GM18868 (cell line): ENCODE measurements around the gene SH3PXD2B.
A peak's percentile ranks its signal among the peaks of the same experiment; 100 is the strongest.
"Not testable (repeated sequence)": the region's sequence is repeated elsewhere in the genome, so short reads cannot be mapped to it uniquely, and the experiment has no call there.

Source experiments
- ATAC-seq: cut with Tn5 transposase; IDR thresholded peaks from one replicate; pipeline ENCODE4 v1.9.1; 2021; ENCODE audit warnings: mild to moderate bottlenecking, moderate library complexity; ENCODE audit not compliant: unreplicated experiment

The SH3PXD2B gene

DNA sequence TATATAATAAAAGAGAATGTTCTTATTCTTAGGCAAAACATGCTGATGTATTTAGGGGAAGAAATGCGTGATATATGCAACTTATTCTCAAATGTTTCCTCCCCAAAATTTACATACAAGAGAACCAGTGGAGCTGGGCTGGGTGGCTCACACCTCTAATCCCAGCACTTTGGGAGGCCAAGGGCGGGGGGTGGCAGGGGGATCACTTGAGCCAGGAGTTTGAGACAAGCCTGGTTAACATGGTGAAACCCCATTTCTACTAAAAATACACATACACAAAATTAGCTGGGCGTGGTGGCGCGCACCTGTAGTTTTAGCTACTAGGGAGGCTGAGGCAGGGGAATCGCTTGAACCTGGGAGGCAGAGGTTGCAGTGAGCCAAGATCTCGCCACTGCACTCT, 143.3 kb downstream of the SH3PXD2B start:
- no peak for ATAC-seq

DNA sequence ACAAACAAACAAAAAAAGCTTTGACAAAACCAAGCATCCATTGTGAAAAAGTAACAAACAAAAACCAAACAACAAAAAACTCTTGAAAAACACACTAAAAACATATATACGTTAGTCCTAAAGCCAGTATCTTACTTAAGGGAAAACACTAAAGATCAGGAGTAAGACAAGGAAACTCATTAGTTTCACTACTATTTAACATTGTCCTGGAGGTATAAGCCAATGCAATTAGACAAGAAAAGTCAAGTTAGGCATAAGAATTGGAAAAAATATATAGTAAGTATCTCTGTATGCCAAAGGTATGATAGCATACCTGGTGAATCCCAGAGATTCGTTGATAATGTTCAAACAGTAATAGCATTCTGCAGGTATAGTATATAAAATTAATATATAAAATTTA, 148.9 kb downstream of the SH3PXD2B start:
- ATAC-seq = no peak

DNA sequence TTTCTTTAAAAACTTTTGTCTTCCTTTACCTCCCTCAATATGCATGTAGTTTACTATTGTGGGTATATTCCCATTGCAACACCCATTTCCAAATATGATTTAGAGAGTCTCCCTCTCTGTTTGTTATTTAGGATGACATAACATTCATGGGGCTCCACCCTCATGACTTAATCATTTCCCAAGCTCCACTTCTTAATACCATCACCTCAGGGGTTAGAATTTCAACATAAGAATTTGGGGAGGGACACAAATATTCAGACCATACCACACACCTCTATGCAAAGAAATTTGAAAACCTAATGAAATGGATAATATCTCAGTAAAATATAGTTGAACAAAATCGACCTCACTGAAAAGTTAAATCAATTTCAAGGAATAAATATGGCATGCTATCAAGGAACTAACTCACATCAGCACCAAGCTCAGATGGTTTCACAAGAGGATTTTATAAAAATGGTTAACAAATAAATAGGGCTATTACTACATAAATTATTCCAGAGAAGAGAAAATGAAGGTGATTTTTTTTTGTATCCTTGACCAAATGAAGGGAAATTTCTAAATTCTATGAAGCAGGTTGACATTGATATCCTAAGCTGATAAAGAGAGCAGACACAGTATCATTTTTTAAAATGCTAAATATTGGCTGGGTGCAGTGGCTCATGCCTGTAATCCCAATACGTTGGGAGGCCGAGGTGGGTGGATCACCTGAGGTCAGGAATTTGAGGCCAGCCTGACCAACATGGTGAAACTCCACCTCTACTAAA, 150.6 kb downstream of the SH3PXD2B start:
- no peak for ATAC-seq

DNA sequence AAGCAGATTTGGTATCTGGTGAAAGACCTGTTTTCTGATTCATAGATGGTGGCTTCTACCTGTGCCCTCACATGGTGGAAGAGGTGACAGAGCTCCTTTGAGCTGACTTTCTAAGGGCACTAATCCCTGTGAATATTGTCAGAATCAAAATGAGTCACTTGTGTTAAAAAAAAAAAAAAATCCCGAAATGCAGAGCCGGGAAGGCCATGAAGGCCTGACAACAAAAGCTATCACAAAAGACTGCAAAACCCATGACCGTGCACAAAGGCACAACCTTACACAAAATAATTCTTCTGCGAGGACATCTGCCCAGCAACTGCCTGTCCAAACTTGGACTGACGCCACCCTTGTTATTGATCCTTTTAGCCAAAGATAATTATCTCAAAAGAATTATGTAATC, 151.2 kb downstream of the SH3PXD2B start:
- ATAC-seq = no peak

DNA sequence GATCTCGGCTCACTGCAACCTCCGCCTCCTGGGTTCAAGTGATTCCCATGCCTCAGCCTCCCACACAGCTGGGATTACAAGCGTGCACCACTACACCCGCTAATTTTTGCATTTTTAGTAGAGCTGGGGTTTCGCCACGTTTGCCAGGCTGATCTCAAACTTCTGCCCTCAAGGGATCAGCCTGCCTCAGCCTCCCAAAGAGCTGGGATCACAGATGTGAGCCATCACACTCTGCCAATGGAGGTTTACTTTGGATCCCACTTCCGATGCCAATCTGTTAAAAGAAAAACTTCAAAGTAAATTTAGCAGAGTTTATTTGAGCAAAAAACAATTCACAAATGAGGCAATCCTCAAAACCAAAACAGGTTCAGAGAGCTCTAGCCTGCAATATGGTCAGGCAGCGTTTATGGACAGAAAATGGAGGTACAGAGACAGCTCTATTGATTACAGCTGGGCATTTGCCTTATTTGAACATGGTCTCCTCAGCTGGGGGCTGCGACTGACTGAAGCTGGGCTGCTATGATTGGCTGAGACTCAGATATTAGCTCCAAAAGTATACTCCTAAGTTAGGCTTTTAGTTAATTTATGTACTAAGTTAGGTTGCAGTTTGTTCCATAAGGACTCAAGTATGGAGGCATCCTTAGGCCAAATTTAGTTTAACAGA, 152.1 kb downstream of the SH3PXD2B start:
- ATAC-seq = no peak

DNA sequence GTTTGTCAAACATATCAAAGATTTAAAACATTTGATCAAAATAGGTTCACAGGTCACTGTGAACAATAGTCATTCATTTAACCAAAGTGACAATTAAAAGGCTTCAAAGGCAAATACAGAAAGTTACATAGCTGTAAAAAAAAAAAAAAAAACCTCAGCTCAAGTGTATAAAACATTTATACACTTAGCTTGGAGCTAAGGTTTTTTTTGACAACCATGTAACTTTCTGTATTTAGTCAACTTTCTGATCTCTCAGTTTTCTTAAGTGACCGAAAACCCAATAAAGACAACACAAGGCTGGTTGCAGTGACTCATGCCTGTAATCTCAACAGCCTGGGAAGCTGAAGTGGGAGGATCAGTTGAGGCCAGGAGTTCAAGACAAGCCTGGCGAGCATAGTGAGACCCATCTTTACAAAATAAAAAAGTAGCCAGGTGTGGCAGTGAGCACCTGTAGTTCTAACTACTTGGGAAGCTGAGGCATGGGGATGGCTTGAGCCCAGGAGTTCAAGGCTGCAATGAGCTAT, 154.3 kb downstream of the SH3PXD2B start:
- ATAC-seq = peak; percentile 51

DNA sequence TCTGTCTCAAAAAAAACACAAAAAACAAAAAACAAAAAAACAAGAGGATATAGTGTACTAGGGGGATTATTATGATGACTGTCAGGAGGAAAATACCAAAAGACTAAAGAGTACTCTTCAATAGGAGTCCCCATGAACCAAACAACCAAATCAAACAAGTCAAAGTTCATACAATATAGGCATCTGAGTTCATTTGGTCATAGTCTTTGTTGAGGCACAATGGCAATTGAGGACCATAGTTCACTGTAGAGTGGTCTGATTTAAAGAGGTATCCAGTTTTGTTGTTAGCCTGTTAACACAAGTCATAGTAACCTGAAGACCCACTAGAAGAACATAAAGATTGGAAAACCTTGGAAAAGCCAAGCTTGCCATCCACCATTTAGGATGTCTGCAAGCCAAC, 159.5 kb downstream of the SH3PXD2B start:
- no peak for ATAC-seq

DNA sequence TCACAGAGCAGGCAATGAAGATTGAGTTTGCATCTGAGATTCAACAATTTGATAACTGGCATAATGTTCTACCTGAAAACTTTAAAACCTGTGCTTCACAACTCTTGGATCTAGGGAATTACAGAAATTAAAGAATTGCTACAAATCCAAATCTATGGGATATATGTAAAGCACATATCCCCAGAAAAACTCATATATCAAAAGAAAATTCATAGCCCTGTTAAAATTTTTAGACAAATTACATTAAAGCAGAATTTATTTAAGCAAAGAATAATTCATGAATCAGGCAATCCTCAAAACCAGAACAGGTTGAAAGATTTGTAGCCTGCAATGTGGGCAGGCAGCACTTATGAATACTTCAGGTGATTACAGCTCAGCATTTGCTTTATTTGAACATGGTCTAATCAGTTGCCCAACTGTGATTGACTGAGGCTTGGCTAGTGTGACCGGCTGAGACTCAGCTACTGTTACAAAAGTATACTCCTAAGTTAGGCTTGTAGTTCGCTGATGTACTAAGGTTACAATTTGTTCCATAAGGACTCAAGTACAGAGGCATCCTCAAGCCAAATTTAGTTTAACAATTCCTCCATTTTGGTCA, 160.5 kb downstream of the SH3PXD2B start:
- ATAC-seq = no peak

DNA sequence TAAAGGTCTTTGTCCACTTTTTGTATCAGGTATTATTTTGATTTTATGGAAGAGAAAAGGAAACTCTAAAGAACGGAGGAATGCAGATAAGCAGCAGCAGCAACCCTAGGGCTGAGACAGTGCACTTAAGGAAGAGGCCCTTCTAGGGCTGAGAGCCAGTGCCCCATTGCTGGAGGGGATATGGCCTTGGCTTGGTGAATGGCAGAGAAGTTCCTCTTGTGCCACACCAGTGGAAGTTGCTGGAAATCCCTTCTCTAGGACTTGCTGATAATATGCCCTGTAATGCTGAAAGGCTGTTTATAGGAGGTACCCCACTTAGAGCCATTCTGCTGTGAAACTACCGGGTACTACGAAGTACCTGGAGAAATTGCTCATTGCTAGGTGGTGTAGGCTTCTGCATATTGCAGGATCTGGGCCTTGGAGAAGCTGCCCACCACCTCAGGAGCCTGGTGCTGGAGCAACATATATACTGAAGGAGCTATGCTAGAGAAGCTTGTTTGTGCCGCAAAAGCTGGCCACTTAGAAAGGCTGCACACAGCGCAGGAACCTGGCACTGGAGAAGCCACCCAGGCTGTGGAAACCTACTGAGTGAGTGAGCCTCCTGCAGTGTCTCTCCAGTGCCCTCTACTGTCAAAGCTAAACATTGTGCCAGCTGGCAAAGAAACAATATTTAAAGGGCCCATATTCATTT, 161.1 kb downstream of the SH3PXD2B start:
- ATAC-seq = peak; percentile 98

DNA sequence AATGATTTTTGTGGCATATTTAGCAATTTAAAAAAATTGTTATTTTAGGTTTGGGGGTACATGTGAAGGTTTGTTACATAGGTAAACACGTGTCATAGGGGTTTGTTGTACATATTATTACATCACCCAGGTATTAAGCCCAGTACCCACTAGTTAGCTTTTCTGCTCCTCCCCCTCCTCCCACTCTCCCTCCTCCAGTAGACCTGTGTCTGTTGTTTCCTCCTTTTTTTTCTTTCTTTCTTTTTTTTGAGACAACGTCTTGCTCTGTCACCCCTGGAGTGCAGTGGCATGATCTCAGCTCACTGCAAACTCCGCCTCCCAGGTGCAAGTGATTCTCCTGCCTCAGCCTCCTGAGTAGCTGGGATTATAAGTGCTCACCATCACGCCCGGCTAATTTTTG, 162.5 kb downstream of the SH3PXD2B start:
- not testable (repeated sequence) for ATAC-seq

DNA sequence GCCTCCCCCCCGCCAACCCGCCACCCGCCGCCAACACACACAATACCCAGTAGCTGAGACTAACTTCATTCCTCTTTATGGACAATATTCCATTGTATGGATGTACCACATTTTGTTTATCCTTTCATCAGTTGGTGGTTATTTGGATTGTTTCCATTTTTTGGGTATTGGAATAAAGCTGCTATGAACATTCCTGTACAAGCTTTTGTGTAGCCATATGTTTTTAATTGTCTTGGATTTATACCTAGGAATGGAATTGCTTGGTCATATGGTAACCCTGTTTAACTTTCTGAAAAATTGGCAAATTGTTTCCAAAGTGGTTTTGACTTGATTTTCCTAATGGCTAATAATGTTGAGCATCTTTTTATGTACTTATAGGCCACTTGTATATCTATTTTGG, 165.9 kb downstream of the SH3PXD2B start:
- ATAC-seq = no peak

DNA sequence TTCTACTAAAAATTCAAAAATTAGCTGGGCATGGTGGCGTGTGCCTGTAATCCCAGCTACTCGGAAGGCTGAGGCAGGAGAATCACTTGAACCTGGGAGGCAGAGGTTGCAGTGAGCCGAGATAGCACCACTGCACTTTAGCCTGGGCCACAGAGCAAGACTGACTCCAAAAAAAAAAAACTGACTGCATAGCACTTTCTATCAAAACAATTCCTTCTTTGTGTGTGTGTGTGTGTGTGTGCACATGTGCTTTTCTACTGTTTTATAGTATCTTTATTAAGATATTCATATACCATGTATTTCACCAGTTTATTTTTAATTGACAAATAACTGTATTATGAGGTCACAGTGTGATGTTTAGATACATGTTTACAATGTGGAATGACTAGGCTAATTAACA, 167.2 kb downstream of the SH3PXD2B start:
- not testable (repeated sequence) for ATAC-seq

DNA sequence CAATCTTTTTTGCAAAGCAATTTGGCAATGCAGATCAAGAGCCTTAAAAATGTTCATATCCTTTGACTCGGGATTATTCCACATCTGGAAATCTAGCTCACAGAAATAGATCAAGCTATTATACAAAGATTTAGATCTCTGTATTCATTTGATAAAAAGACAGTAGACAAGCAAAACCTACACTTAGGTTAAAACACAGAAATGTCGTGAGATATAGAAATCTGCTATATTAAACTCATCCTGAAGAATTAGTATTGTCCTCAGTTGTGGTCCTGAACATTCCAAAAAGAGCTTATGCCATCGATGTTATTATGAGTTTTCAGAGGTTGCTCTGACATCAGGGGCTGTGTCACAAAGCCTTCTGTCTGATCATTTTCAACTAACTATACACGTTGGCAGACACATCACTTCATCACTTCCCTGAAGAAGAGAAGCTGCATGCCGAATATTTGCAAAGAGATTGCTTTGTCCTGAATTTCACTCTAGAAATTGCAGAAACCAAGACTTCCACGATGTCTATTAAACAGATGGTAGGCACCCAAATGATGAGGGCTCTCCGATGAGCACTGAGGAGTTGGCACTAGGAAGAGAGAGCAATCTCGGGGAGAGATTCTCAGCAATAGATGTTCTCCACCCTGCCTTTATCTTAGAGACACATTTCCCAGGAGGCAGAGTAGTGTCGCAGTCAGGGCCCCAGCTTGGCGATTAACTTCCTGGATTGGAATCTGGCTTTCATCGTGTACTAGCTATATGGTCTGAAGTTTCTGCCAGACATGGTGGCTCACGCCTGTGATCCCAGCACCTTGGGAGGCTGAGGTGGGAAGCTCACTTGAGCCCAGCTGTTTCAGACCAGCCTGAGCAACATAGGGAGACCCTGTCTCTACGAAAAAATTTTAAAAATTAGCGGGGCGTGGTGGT, 168.8 kb downstream of the SH3PXD2B start:
- ATAC-seq = no peak

DNA sequence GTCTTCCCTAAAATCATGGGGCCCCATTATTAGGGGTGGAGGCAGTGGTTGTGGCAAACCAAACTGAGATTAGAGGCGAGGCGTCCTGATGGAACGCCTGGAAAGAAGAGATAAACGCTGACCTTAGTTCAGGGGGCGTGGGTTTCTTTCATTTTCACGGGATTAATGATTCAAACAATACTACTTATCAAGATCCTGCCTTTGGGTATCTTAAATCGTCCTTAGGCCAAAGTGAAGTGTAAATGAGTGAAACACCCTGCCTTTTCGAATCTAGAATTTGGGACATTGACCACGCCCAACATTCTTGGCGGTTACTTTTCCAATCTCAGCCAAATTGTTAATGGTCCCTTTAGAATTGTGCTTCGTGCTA, 169.7 kb downstream of the SH3PXD2B start:
- no peak for ATAC-seq

DNA sequence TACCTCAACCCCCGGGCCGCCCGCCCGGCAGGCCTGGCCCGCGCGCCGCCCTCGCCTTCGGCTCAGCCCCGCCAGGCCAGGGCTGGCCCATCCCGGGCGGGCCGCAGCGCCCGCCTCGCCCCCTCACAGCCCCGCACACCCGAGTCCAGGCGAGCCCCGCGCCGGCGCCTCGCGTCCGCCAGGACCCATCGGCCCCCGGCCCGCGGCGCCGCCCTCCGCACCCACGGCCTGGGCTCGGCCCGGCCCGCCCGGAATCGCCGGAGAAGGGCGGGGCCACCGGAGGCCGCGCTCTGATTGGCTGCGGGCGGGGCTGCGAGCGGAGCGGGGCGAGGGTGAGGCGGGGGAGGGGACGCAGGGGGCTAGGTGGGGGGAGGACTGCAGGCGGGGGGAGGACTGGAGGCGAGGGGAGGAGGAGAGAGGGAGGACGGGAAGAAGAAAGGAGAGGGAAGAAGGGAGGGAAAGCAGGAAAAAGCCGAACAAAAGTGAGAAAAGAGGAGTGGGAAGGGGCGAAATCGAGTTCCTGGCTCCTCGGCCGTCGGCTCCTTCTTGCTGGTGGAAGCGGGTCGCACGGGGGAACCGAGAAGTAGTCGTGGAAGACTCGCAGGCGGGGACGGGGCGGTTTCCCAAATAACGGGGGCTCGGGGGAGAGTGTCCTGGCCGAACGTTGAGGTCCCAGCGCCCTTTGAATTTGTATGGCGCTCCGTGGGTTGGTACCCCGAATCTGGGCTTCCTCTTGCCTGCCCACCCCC, 170.3 kb downstream of the SH3PXD2B start:
- ATAC-seq = peak; percentile 79

DNA sequence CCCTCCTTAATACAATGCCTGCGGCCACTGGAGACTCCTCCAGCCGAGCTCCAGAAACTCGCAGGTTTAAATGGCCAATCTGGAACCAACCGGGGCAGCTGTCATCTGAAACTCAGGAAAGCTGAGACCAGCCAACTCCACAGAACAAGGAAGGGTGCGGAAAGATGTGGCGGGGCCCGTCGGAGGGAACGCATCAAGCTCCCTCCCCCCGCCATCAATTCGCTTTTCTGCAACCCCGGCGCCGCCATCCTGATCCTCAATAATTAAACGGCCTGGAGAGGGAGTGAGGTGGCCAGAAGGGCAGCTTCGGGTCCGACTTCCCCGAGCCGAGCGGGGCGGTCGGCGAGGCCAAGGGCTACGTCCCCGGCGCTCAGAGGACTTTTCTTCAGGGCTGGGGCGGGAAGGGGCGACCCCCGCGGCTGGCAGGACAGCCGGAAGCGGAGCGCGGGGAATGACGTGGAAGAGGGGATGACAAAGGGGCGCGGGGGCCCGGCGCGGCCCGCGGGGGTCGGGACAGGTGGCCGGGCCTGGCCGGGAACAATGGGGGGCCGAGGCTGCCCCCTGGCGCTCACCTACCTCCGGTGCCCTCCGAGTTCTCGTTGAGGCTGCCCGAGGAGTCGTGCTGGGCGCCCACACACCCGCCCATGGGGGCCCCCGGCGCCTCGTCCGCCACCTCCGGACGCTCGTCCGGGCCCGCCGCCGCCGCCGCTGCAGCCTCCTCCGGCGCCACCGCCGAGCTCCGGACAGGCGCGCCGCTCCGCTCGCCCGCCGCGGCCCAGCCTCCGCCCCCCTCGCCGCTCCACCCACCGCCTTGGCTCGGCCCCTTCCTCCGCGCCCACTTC, 171.1 kb downstream of the SH3PXD2B start, which contains the start of gene UBTD2:
Gene UBTD2 (minus strand): TSS at position 745 of the 842 bp plus-strand sequence. CDS start 99 bp downstream, at position 646.
- peak; percentile 85 for ATAC-seq

DNA sequence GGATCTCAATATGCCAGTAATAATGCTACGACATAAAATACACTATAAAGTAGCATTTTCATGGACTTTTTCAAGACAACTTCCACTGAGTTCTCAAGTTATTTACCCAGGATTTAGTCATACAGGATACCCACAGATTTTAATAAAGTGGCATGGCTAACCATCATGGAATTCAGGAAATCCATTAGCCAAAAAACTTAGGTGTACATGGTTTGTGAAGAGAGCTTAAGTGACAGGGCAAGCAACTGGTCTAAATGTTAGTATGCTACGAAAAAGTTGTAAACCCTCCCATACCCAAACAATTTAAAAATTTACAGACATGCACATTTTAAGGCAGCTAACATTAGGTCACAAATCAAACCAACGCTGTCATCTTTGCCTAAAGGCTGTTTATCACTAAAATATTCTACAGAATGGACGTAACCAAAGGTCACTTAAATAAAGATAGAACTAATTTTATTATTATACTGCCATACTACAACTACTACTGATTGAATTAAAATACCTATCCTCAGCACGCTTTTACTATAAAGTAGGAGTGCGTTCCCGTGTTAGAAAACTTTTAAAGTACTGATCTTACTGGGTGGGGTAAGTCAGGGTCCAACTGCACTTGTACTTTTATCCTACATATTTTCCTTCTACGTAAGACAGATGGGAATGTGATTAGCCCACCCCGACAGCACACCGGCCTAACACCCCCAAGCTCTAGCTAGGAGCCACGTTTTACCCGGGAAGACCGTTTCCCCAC, 171.9 kb downstream of the SH3PXD2B start:
- ATAC-seq = no peak

DNA sequence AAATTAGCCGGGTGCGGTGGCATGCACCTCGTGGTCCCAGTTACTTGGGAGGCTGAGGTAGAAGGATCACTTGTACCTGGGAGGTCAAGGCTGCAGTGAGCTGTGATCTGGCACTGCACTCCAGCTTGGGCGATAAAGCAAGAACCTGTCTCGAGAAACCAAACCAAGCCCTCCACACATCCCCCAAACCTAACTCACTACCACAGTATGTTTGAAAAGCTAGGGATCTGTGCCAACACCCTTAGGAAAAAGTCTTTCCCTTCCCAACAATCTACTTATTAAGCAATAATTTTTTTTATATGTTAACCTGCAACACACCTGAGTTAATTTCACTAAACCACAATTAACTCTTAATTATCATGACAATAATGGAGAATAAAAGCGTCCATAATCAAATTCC, 173.0 kb downstream of the SH3PXD2B start:
- no peak for ATAC-seq
